Breast epithelium (tissue), 4 donors: Measurements from ENCODE around the gene RELB. TPM values are rescaled to one million over a fixed set of nuclear protein-coding genes. Genes with fewer than 3 reads are reported as not detected.

ENCODE experiments used
- DNase-seq, 2 donors: peaks; one replicate each; pipeline ENCODE4 v3.0.0-alpha.2; 2019; ENCODE audit warnings: low spot score in 2 of 2
- H3K27ac ChIP-seq, 2 donors: fragments of 200-600 bp; sonication (generic) in 1 of 2; one replicate each; pipeline ENCODE4 v1.5.1; 2016 to 2019; ENCODE audit warnings: mild to moderate bottlenecking in 1 of 2
- H3K27me3 ChIP-seq, 2 donors: fragments of 200-600 bp; sonication (generic) in 1 of 2; one replicate each; pipeline versions ENCODE4 v1.5.1 to v1.6.0; 2017 to 2019; ENCODE audit warnings: control low read depth in 1 of 2, mild to moderate bottlenecking in 1 of 2
- H3K36me3 ChIP-seq: fragments of 200-600 bp; one replicate; pipeline ENCODE4 v1.5.1; 2019
- H3K4me1 ChIP-seq, 2 donors: fragments of 200-600 bp; sonication (generic); one replicate each; pipeline ENCODE4 v1.5.1; 2016 to 2019; ENCODE audit warnings: control low read depth in 1 of 2
- H3K4me3 ChIP-seq, 3 donors: fragments of 200-600 bp; sonication (generic); 1 replicate in 2 of 3; 2 replicates in 1 of 3; pipeline ENCODE4 v1.5.1; 2016 to 2019; ENCODE audit warnings: mild to moderate bottlenecking in 3 of 3, moderate library complexity in 2 of 3
- H3K9me3 ChIP-seq, 2 donors: fragments of 200-600 bp; sonication (generic) in 1 of 2; one replicate each; pipeline ENCODE4 v1.5.1; 2016 to 2019; ENCODE audit warnings: control low read depth in 1 of 2
- POLR2A ChIP-seq: fragments of 450-650 bp; IDR thresholded peaks from one replicate; pipeline ENCODE4 v1.6.1; 2016; ENCODE audit warnings: antibody characterized with exemption, mild to moderate bottlenecking, moderate library complexity
- POLR2AphosphoS5 ChIP-seq, 3 donors: sonication (generic); formaldehyde crosslinking; IDR thresholded peaks; one replicate each; pipeline ENCODE4 v1.6.1; 2017; ENCODE audit warnings: antibody characterized with exemption in 3 of 3
- intact Hi-C: fragments of 100-400 bp; cut with DNase I; formaldehyde crosslinking; loops from one replicate; pipeline ENCODE4 v1.15.1; 2023; ENCODE audit warnings: low total_unique reads
- total RNA-seq, 3 donors: library from RNA; depleted of rRNA; stranded (reverse); fragments of >200 nt; gene quantifications; one replicate each; pipeline ENCODE4 v1.1.0, GENCODE V29; 2016
- TF ChIP-seq, protein P1 (sequence below), 3 donors: fragments of 450-650 bp; IDR thresholded peaks; one replicate each; pipeline ENCODE4 v1.5.1; 2016 to 2017; ENCODE audit warnings: antibody characterized with exemption in 3 of 3, mild to moderate bottlenecking in 3 of 3, moderate library complexity in 3 of 3

RELB gene
- total RNA-seq, 3 donors from 2014 or later, result 5.8 to 12.5 (median 8.2) TPM

DNA sequence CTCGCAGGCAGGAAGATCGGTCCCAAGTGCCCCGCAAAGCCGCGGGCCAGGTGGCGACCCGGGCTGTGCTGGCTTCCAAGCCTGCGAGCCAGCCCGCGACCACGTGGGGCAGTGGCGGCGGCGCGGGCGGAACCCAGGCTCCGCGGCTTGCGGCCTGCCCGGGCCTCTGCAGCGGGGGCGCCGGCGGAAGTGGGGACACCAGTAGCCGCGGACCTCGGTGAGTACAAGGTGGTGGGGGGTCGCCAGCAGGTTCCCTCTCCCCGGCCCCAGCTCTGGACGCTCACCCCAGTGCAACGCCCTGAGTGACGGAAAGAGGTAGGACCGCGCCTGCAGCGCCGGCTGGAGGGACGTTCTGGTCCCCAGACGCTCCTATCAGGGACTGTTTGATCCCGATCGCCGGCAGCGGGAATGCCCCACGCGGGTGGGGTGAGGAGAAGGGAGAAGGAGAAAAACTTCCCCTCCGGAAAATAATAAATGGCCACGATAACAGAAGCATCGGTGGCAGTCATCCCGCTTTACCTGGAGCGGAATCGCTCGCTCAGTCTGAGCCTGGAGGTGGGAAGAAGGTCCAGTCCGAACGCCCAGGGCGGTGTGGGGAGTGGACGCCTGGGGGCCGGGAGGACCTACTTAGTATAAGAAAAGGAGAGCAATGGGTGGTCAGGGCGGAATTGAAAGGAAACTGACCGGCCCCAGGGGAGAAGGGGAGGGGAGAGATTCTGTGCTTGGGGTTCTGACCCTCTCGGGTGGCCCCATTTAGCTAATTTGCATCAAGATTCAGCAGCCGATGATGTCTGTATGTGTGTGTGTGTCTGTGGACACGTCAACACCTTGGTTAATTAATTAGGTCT is 78.0 kb downstream of the RELB start, which contains the start of gene GEMIN7:
TSS of gene GEMIN7 (plus strand) at position 198 of the 848 bp plus-strand sequence. CDS start 10,855 bp downstream, outside the sequence.
- Histone ChIP-seq H3K36me3 (no peaks in the 10 kb centered on the region), H3K27me3 (no peaks in the 10 kb centered on the region), H3K4me3 (peak within 1 kb of the TSS; percentile 76 to 91 (median 77)), H3K9me3 (no peaks in the 10 kb centered on the region), H3K27ac (peak within 1 kb of the TSS; percentile 57 to 78), H3K4me1 (peaks cover 0 to 5% of the 10 kb centered on the region in 2 donors)
- peak; percentile 55 to 77 for DNase-seq
- intact Hi-C loops, result no loop called here
- TF ChIP-seq POLR2AphosphoS5 (IDR thresholded peaks at IDR 0.05) (peak; percentile 42 to 61 (median 44)), POLR2A (no peak)
- TF ChIP-seq, protein P1, sequence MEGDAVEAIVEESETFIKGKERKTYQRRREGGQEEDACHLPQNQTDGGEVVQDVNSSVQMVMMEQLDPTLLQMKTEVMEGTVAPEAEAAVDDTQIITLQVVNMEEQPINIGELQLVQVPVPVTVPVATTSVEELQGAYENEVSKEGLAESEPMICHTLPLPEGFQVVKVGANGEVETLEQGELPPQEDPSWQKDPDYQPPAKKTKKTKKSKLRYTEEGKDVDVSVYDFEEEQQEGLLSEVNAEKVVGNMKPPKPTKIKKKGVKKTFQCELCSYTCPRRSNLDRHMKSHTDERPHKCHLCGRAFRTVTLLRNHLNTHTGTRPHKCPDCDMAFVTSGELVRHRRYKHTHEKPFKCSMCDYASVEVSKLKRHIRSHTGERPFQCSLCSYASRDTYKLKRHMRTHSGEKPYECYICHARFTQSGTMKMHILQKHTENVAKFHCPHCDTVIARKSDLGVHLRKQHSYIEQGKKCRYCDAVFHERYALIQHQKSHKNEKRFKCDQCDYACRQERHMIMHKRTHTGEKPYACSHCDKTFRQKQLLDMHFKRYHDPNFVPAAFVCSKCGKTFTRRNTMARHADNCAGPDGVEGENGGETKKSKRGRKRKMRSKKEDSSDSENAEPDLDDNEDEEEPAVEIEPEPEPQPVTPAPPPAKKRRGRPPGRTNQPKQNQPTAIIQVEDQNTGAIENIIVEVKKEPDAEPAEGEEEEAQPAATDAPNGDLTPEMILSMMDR (IDR thresholded peaks at IDR 0.05), result peak in 1 of 3 donors; percentile 25

DNA sequence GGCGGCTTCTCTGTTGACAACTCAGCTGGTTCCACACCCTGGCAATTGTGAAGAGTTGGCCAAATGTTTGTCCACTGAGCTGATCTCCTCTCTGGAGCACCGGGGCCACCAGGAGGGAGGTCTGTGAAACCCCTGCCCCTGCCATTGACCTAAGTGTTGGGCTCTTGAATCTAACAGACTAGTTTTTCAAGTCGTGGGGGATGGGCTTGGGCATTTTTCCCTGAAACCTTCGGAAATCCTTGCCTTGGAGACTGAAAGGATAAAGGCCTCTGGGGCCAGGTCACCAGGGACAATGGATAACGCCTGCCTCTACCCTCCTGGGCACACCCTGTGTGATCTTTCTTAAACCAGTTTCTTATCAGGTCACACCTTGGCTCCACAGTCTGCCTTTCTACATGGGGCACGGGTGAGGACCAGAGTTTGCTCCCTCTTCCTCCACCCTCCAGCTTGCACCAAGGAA is 78.7 kb downstream of the RELB start:
- peak overlapping the region; percentile 57 to 78 for H3K27ac ChIP-seq
- no peaks in the 10 kb centered on the region for H3K36me3 ChIP-seq
- H3K4me3 ChIP-seq, result peak overlapping the region; percentile 76 to 91 (median 77)
- H3K27me3 ChIP-seq, result no peaks in the 10 kb centered on the region
- intact Hi-C loops, result no loop called here
- TF ChIP-seq POLR2AphosphoS5 (IDR thresholded peaks at IDR 0.05) (no peak), POLR2A (no peak)
- TF ChIP-seq, protein P1 (IDR thresholded peaks at IDR 0.05), result no peak
- no peak for DNase-seq
- H3K4me1 ChIP-seq, result peaks cover 0 to 5% of the 10 kb centered on the region in 2 donors
- no peaks in the 10 kb centered on the region for H3K9me3 ChIP-seq

DNA sequence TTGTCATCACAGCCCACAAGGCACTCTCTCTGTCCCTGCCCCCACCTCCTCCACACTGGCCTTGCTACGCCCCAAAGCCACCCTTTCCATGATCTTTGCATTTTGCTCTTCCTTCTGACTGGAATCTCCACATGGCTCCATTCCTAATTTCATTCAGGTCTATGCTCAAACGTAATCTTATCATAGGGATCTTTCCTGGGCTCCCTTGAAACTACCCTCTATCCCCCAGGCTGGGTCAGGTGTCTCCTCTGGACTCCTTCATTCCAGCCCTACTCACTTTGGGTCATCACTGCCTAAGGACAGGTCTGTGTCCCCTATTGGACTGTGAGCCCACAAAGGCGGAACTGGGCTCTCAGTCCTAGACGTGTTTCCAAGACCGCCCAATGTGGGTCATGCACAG is 80.9 kb downstream of the RELB start:
- intact Hi-C loops, result no loop called here

DNA sequence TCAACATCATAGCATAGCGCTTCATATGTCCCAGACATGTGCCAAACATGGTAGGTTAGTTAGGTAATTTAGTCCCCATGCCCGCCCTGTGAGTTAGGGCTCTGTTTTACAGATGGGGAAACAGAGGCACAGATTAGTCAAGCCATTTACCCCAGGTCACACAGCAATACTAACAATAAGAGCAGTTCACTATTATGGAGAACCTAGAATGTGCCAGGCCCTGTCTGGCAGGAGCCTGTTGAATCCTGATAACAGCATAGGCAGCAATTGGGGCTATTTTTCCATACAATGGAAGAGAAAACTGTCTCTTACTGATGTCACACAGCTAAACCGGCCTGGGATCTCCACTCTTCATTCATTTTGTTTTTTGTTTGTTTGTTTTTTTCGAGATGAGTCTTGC is 85.2 kb downstream of the RELB start:
- H3K36me3 ChIP-seq, result no peaks in the 10 kb centered on the region
- intact Hi-C loops, result no loop called here
- no peak overlapping the region for H3K27ac ChIP-seq
- peaks cover 0 to 5% of the 10 kb centered on the region in 2 donors for H3K4me1 ChIP-seq
- H3K27me3 ChIP-seq, result no peaks in the 10 kb centered on the region
- TF ChIP-seq, protein P1 (IDR thresholded peaks at IDR 0.05), result no peak
- TF ChIP-seq POLR2A (no peak), POLR2AphosphoS5 (IDR thresholded peaks at IDR 0.05) (no peak)
- no peak overlapping the region for H3K4me3 ChIP-seq
- DNase-seq, result no peak
- no peaks in the 10 kb centered on the region for H3K9me3 ChIP-seq

More for the DNA sequence above, 80.9 kb downstream of the RELB start:
- Histone ChIP-seq H3K9me3 (no peaks in the 10 kb centered on the region), H3K27me3 (no peaks in the 10 kb centered on the region), H3K4me3 (no peak overlapping the region), H3K27ac (no peak overlapping the region), H3K4me1 (peaks cover 0 to under 1% of the 10 kb centered on the region in 2 donors), H3K36me3 (no peaks in the 10 kb centered on the region)
- TF ChIP-seq POLR2A (no peak), POLR2AphosphoS5 (IDR thresholded peaks at IDR 0.05) (no peak)
- TF ChIP-seq, protein P1 (IDR thresholded peaks at IDR 0.05), result no peak
- no peak for DNase-seq

DNA sequence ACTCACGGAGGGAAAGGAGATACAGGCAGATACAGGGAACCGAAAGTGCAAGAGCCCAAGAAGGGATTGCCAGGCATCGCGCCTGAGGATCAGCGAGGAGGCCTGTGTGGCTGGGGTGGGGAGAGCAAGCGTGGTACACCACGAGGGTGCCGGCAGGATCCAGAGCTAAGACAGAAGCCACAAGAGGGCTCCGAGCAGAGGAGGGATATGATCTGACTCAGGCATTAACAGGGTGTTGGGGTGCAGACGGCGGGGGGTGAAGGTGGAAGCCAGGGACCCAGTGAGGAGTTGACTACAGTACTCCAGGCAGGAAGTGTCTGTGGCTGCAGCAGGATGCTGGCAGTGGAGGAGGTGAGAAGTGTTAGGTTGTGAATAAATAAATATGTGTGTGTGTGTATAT is 86.3 kb downstream of the RELB start:
- DNase-seq, result no peak
- intact Hi-C loops, result no loop called here
- TF ChIP-seq POLR2A (no peak), POLR2AphosphoS5 (IDR thresholded peaks at IDR 0.05) (no peak)
- TF ChIP-seq, protein P1 (IDR thresholded peaks at IDR 0.05), result no peak
- Histone ChIP-seq H3K9me3 (no peaks in the 10 kb centered on the region), H3K36me3 (no peaks in the 10 kb centered on the region), H3K27ac (no peak overlapping the region), H3K4me3 (no peak overlapping the region), H3K4me1 (peaks cover 0 to 5% of the 10 kb centered on the region in 2 donors), H3K27me3 (no peaks in the 10 kb centered on the region)
